Posterior cingulate gyrus (tissue), 11 donors: ENCODE data around the gene BHLHE40.

Source experiments
- DNase-seq, 10 donors: peaks; one replicate each; pipeline versions ENCODE4 v3.0.0 to v3.0.0-alpha.2; 2020 to 2021; ENCODE audit warnings: mixed read lengths in 3 of 10
- intact Hi-C: fragments of 100-400 bp; cut with DNase I; formaldehyde crosslinking; loops from one replicate; pipeline ENCODE4 v1.15.1; 2023

Gene BHLHE40

GRCh38 chr3:4979428-4980228, at the start of gene BHLHE40:
Gene BHLHE40 (plus strand): TSS chr3:4979437. CDS start chr3:4979719, 282 bp downstream.
- intact Hi-C loops: loop anchor here (2.0 to 5.0 kb wide), 2 partner anchors 47 to 257 kb away; no protein-coding TSS in a partner anchor
- DNase-seq: no peak

- intact Hi-C loops: no loop called here
- no peak for DNase-seq
Observed at GRCh38 chr3:4930501-4930900, 48.7 kb upstream of the BHLHE40 start.

- intact Hi-C loops: no loop called here
- no peak for DNase-seq
Observed at GRCh38 chr3:4934050-4934449, 45.2 kb upstream of the BHLHE40 start.

- intact Hi-C loops: no loop called here
- no peak for DNase-seq
Observed at GRCh38 chr3:4935347-4935746, 43.9 kb upstream of the BHLHE40 start.

- intact Hi-C loops: no loop called here
Observed at GRCh38 chr3:4936982-4937614, 42.1 kb upstream of the BHLHE40 start.

GRCh38 chr3:4938281-4938982, 40.8 kb upstream of the BHLHE40 start:
- DNase-seq: no peak
- intact Hi-C loops: no loop called here

More at GRCh38 chr3:4936982-4937614, 42.1 kb upstream of the BHLHE40 start:
- no peak for DNase-seq

GRCh38 chr3:4939276-4939675, 40.0 kb upstream of the BHLHE40 start:
- no peak for DNase-seq
- intact Hi-C loops: no loop called here

GRCh38 chr3:4940985-4941384, 38.3 kb upstream of the BHLHE40 start:
- intact Hi-C loops: no loop called here
- no peak for DNase-seq

GRCh38 chr3:4943549-4943948, 35.7 kb upstream of the BHLHE40 start:
- intact Hi-C loops: no loop called here
- no peak for DNase-seq

- intact Hi-C loops: no loop called here
- no peak for DNase-seq
Observed at GRCh38 chr3:4945324-4945723, 33.9 kb upstream of the BHLHE40 start.

GRCh38 chr3:4947028-4947427, 32.2 kb upstream of the BHLHE40 start:
- no peak for DNase-seq
- intact Hi-C loops: no loop called here

GRCh38 chr3:4948395-4948794, 30.8 kb upstream of the BHLHE40 start:
- DNase-seq: no peak
- intact Hi-C loops: no loop called here

- intact Hi-C loops: no loop called here
- DNase-seq: no peak
Observed at GRCh38 chr3:4949004-4949403, 30.2 kb upstream of the BHLHE40 start.

GRCh38 chr3:4949659-4950058, 29.6 kb upstream of the BHLHE40 start:
- DNase-seq: no peak
- intact Hi-C loops: no loop called here

GRCh38 chr3:4950351-4950784, 28.9 kb upstream of the BHLHE40 start:
- intact Hi-C loops: no loop called here
- DNase-seq: no peak

GRCh38 chr3:4950948-4951347, 28.3 kb upstream of the BHLHE40 start:
- DNase-seq: no peak
- intact Hi-C loops: no loop called here

GRCh38 chr3:4953119-4953518, 26.1 kb upstream of the BHLHE40 start:
- intact Hi-C loops: no loop called here
- no peak for DNase-seq

GRCh38 chr3:4954256-4955000, 24.8 kb upstream of the BHLHE40 start:
- DNase-seq: no peak
- intact Hi-C loops: no loop called here

- intact Hi-C loops: no loop called here
- no peak for DNase-seq
Observed at GRCh38 chr3:4956099-4956498, 23.1 kb upstream of the BHLHE40 start.

GRCh38 chr3:4956738-4957137, 22.5 kb upstream of the BHLHE40 start:
- no peak for DNase-seq
- intact Hi-C loops: no loop called here

GRCh38 chr3:4957978-4958377, 21.3 kb upstream of the BHLHE40 start:
- intact Hi-C loops: no loop called here
- DNase-seq: peak in 3 of 10 donors; percentile 6 to 77 (median 32)
